ENCODE results near the gene ADH1A.
"Not testable (repeated sequence)": the region's sequence is repeated elsewhere in the genome, so short reads cannot be mapped to it uniquely, and the experiment has no call there.

GRCh38 chr4:99228706-99229105 lies 62.1 kb downstream of the ADH1A start:
- TF ChIP-seq CTCF (conservative IDR thresholded peaks at IDR 0.05); EZH2 (IDR thresholded peaks at IDR 0.05; ENCODE audit: low read depth): not testable (repeated sequence)

Data from PC-9 (cell line).